ENCODE results near the gene SOX18. TPM values are rescaled to one million over a fixed set of nuclear protein-coding genes. Genes with fewer than 3 reads are reported as not detected.

Gene SOX18
- total RNA-seq, 2 donors from 2014 or later, result 0.39 to 1.4 TPM

GRCh38 chr20:64003960-64004725 lies 45.3 kb downstream of the SOX18 start:
- Mint-ChIP-seq H3K27ac (peak overlapping the region in 1 of 2 donors; percentile 74), H3K36me3 (peaks cover 22 to 38% of the 10 kb centered on the region in 2 donors), H3K9me3 (peaks cover 5 to 10% of the 10 kb centered on the region in 2 donors)
- DNase-seq (ENCODE audit: low spot score in 2 of 2) (no peak), ATAC-seq (no peak)

- Mint-ChIP-seq H3K36me3 (peaks cover 11 to 31% of the 10 kb centered on the region in 2 donors), H3K9me3 (no peaks in the 10 kb centered on the region), H3K27ac (peak overlapping the region; percentile 57 to 96)
- ATAC-seq (peak; percentile 65 to 70), DNase-seq (ENCODE audit: low spot score in 2 of 2) (peak in 1 of 2 donors; percentile 24)
These were observed 47.8 kb downstream of the SOX18 start for GRCh38 chr20:64001607-64002011.

- peaks cover 11 to 31% of the 10 kb centered on the region in 2 donors for H3K36me3 Mint-ChIP-seq
- peak overlapping the region; percentile 44 to 57 for H3K27ac Mint-ChIP-seq
- DNase-seq (ENCODE audit: low spot score in 2 of 2) (no peak), ATAC-seq (no peak)
- no peaks in the 10 kb centered on the region for H3K9me3 Mint-ChIP-seq
These were observed 48.5 kb downstream of the SOX18 start for GRCh38 chr20:64000906-64001305.

Other genes starting within 250 kb of the SOX18 start
- 1 to 10 TPM in 1 of 2 donors, under 1 TPM in 1; 0.39 to 1.2 TPM for gene ZBTB46, start 218.4 kb downstream of the SOX18 start, total RNA-seq
- not detected for gene ABHD16B, start 188.1 kb downstream of the SOX18 start, total RNA-seq
- gene TPD52L2, start 184.4 kb downstream of the SOX18 start, total RNA-seq, result 10 to 100 TPM; 31.3 to 62.1 TPM
- 10 to 100 TPM; 30.7 to 41.9 TPM for gene DNAJC5, start 154.5 kb downstream of the SOX18 start, total RNA-seq
- gene UCKL1, start 93.2 kb downstream of the SOX18 start, total RNA-seq, result 10 to 100 TPM; 21.3 to 32.7 TPM
- gene ZNF512B, start 79.7 kb downstream of the SOX18 start, total RNA-seq, result 10 to 100 TPM in 1 of 2 donors, 1 to 10 TPM in 1; 10.0 to 21.4 TPM
- gene SAMD10, start 70.0 kb downstream of the SOX18 start, total RNA-seq, result 10 to 100 TPM in 1 of 2 donors, 1 to 10 TPM in 1; 8.2 to 65.4 TPM
- gene PRPF6, start 68.5 kb downstream of the SOX18 start, total RNA-seq, result 10 to 100 TPM; 82.1 to 82.7 TPM
- 10 to 100 TPM; 14.2 to 18.8 TPM for gene C20orf204, start 13.5 kb downstream of the SOX18 start, total RNA-seq
- gene TCEA2, start 13.6 kb upstream of the SOX18 start, total RNA-seq, result 10 to 100 TPM; 21.9 to 79.3 TPM
- gene RGS19, start 29.9 kb upstream of the SOX18 start, total RNA-seq, result 10 to 100 TPM; 21.5 to 47.8 TPM
- gene OPRL1, start 30.4 kb upstream of the SOX18 start, total RNA-seq, result 1 to 10 TPM in 1 of 2 donors, under 1 TPM in 1; 0.32 to 1.2 TPM
- not detected for gene LKAAEAR1, start 34.8 kb upstream of the SOX18 start, total RNA-seq
- gene NPBWR2, start 57.9 kb upstream of the SOX18 start, total RNA-seq, result not detected
- gene MYT1, start 114.8 kb upstream of the SOX18 start, total RNA-seq, result under 1 TPM in 1 of 2 donors, not detected in 1; 0.16 TPM
- gene PCMTD2, start 206.1 kb upstream of the SOX18 start, total RNA-seq, result 10 to 100 TPM; 25.3 to 39.6 TPM